Measurements from ENCODE around the gene NPAT.
"Not testable (repeated sequence)": the region's sequence is repeated elsewhere in the genome, so short reads cannot be mapped to it uniquely, and the experiment has no call there.

Gene NPAT

DNA sequence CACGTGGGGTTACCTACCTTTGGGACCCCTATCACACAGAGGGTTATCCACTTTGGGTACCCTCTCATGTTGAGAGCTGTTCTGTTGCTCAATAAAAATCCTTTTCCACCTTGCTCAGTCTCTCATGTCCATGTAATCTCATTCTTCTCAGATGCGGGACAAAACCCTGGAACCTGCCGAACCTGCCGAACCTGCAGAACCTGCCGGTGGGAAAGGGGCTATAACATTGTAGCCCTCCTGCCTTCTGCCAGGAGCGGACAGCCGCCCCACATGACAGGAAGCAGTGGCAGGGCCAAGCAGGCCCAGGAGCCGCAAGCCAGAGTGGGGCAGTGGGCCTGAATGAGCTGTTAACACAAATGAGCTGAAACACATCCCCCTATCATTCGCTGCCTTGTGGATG is 18.1 kb downstream of the NPAT start:
- Histone ChIP-seq H3K4me3 (ENCODE audit: low read depth, low read length) (no peak overlapping the region), H3K36me3 (ENCODE audit: insufficient read depth, low read length) (peaks cover 60% of the 10 kb centered on the region), H3K79me2 (ENCODE audit: control insufficient read depth, insufficient read depth, low read length, unreplicated experiment) (peaks cover 55% of the 10 kb centered on the region), H3K4me1 (ENCODE audit: control insufficient read depth, insufficient read depth, low read length, unreplicated experiment) (peaks cover 16% of the 10 kb centered on the region), H2AFZ (ENCODE audit: low read length, unreplicated experiment) (no peak overlapping the region), H3K27me3 (ENCODE audit: insufficient read depth, low read length) (no peaks in the 10 kb centered on the region), H3K27ac (ENCODE audit: low read depth, low read length) (no peak overlapping the region)

DNA sequence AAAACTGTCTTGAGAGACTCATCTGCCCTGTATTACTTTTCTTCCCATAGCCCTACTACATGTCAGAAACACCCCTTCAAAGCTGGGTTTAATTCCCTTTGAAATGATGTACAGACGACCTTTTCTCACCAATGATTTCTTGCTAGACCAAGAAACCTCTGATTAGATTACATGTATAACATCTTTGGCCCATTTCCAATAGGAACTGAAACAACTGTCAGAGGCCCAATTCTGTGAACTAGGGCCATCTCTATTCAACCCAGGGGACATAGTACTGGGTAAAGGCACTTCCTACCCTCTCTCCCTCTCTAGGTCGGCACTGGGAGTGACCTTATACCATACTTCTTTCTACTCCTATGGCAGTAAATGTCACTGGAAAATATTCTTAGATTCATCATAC is 19.4 kb downstream of the NPAT start:
- H3K79me2 ChIP-seq (ENCODE audit: control insufficient read depth, insufficient read depth, low read length, unreplicated experiment), result peaks cover 54% of the 10 kb centered on the region

DNA sequence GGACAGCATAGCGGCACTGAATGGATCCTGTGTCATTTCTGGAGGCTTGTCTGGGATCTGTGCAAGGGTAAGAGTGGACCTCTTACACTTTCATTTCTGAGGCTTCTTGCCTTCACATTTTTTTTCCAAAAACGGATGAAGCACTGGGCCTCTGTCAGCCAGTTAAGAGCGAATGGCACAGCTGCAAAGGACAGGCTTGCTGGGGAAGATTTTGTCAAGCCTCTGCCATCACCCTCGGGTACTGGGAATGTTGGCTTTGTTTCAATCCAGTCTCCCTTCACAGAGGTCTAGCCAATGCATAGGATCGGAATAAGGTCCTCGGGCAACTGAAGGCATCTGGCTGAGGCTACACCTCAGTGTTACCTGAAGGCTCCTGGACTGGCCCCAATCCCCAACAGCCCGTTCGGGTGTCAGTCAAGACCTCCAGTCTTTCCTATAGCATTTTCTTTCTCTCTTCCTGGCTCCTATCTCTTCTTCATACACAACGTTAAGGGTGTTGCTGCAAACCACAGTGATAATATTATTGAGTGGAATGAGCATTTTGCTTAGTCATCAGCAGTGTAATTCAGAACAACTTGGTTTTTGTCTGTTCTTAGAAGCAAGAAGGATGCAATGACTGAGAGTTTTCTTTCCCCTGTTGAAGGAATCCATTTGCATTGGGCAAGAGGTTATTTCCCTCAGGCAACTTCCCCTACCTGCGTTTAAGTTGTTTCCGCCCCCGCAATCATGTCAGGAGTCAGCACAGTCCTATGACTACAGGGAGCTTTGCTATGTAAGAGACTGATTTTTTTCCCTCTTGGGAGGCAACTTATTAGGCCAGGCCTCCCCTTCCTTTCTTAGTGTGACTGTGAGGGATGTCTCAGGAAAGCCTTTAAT is 22.8 kb downstream of the NPAT start:
- peaks cover 39% of the 10 kb centered on the region for H3K79me2 ChIP-seq (ENCODE audit: control insufficient read depth, insufficient read depth, low read length, unreplicated experiment)
- H3K4me3 ChIP-seq (ENCODE audit: low read depth, low read length), result no peak overlapping the region
- H3K4me1 ChIP-seq (ENCODE audit: control insufficient read depth, insufficient read depth, low read length, unreplicated experiment), result peaks cover 16% of the 10 kb centered on the region
- no peaks in the 10 kb centered on the region for H3K27me3 ChIP-seq (ENCODE audit: insufficient read depth, low read length)
- H2AFZ ChIP-seq (ENCODE audit: low read length, unreplicated experiment), result no peak overlapping the region
- H3K36me3 ChIP-seq (ENCODE audit: insufficient read depth, low read length), result peaks cover 34% of the 10 kb centered on the region
- H3K27ac ChIP-seq (ENCODE audit: low read depth, low read length), result peak overlapping the region; percentile 58

More for the DNA sequence above, 19.4 kb downstream of the NPAT start:
- peaks cover 50% of the 10 kb centered on the region for H3K36me3 ChIP-seq (ENCODE audit: insufficient read depth, low read length)
- H2AFZ ChIP-seq (ENCODE audit: low read length, unreplicated experiment), result no peak overlapping the region
- no peaks in the 10 kb centered on the region for H3K27me3 ChIP-seq (ENCODE audit: insufficient read depth, low read length)
- peaks cover 16% of the 10 kb centered on the region for H3K4me1 ChIP-seq (ENCODE audit: control insufficient read depth, insufficient read depth, low read length, unreplicated experiment)
- no peak overlapping the region for H3K4me3 ChIP-seq (ENCODE audit: low read depth, low read length)
- H3K27ac ChIP-seq (ENCODE audit: low read depth, low read length), result no peak overlapping the region

GRCh38 chr11:108198833-108199232 is 23.6 kb downstream of the NPAT start:
- H3K79me2 ChIP-seq (ENCODE audit: control insufficient read depth, insufficient read depth, low read length, unreplicated experiment), result peaks cover 32% of the 10 kb centered on the region
- no peak overlapping the region for H3K4me3 ChIP-seq (ENCODE audit: low read depth, low read length)
- H3K36me3 ChIP-seq (ENCODE audit: insufficient read depth, low read length), result peaks cover 25% of the 10 kb centered on the region
- H2AFZ ChIP-seq (ENCODE audit: low read length, unreplicated experiment), result no peak overlapping the region
- peaks cover 16% of the 10 kb centered on the region for H3K4me1 ChIP-seq (ENCODE audit: control insufficient read depth, insufficient read depth, low read length, unreplicated experiment)
- H3K27ac ChIP-seq (ENCODE audit: low read depth, low read length), result no peak overlapping the region
- no peaks in the 10 kb centered on the region for H3K27me3 ChIP-seq (ENCODE audit: insufficient read depth, low read length)

GRCh38 chr11:108197351-108197750 is 25.1 kb downstream of the NPAT start:
- Histone ChIP-seq H3K27ac (ENCODE audit: low read depth, low read length) (no peak overlapping the region), H2AFZ (ENCODE audit: low read length, unreplicated experiment) (no peak overlapping the region), H3K4me1 (ENCODE audit: control insufficient read depth, insufficient read depth, low read length, unreplicated experiment) (peaks cover 16% of the 10 kb centered on the region), H3K36me3 (ENCODE audit: insufficient read depth, low read length) (peaks cover 18% of the 10 kb centered on the region; the same call in 1 of the 2 replicates), H3K79me2 (ENCODE audit: control insufficient read depth, insufficient read depth, low read length, unreplicated experiment) (peaks cover 25% of the 10 kb centered on the region), H3K4me3 (ENCODE audit: low read depth, low read length) (no peak overlapping the region), H3K27me3 (ENCODE audit: insufficient read depth, low read length) (no peaks in the 10 kb centered on the region)

GRCh38 chr11:108196901-108197300 is 25.5 kb downstream of the NPAT start:
- Histone ChIP-seq H3K27me3 (ENCODE audit: insufficient read depth, low read length) (no peaks in the 10 kb centered on the region), H3K4me1 (ENCODE audit: control insufficient read depth, insufficient read depth, low read length, unreplicated experiment) (peaks cover 16% of the 10 kb centered on the region), H3K27ac (ENCODE audit: low read depth, low read length) (no peak overlapping the region), H3K36me3 (ENCODE audit: insufficient read depth, low read length) (peaks cover 18% of the 10 kb centered on the region; the same call in 1 of the 2 replicates), H2AFZ (ENCODE audit: low read length, unreplicated experiment) (no peak overlapping the region), H3K79me2 (ENCODE audit: control insufficient read depth, insufficient read depth, low read length, unreplicated experiment) (peaks cover 23% of the 10 kb centered on the region), H3K4me3 (ENCODE audit: low read depth, low read length) (no peak overlapping the region)

GRCh38 chr11:108193725-108194124 is 28.7 kb downstream of the NPAT start:
- no peaks in the 10 kb centered on the region for H3K4me1 ChIP-seq (ENCODE audit: control insufficient read depth, insufficient read depth, low read length, unreplicated experiment)
- H2AFZ ChIP-seq (ENCODE audit: low read length, unreplicated experiment), result no peak overlapping the region
- H3K36me3 ChIP-seq (ENCODE audit: insufficient read depth, low read length), result peaks cover 24% of the 10 kb centered on the region; the same call in 1 of the 2 replicates
- H3K27ac ChIP-seq (ENCODE audit: low read depth, low read length), result no peak overlapping the region
- H3K79me2 ChIP-seq (ENCODE audit: control insufficient read depth, insufficient read depth, low read length, unreplicated experiment), result peaks cover 10% of the 10 kb centered on the region
- no peak overlapping the region for H3K4me3 ChIP-seq (ENCODE audit: low read depth, low read length)
- H3K27me3 ChIP-seq (ENCODE audit: insufficient read depth, low read length), result no peaks in the 10 kb centered on the region

- peaks cover 23% of the 10 kb centered on the region for H3K36me3 ChIP-seq (ENCODE audit: insufficient read depth, low read length)
- no peaks in the 10 kb centered on the region for H3K4me1 ChIP-seq (ENCODE audit: control insufficient read depth, insufficient read depth, low read length, unreplicated experiment)
- H3K79me2 ChIP-seq (ENCODE audit: control insufficient read depth, insufficient read depth, low read length, unreplicated experiment), result no peaks in the 10 kb centered on the region
- no peak overlapping the region for H3K4me3 ChIP-seq (ENCODE audit: low read depth, low read length)
- H2AFZ ChIP-seq (ENCODE audit: low read length, unreplicated experiment), result no peak overlapping the region
- no peak overlapping the region for H3K27ac ChIP-seq (ENCODE audit: low read depth, low read length)
- no peaks in the 10 kb centered on the region for H3K27me3 ChIP-seq (ENCODE audit: insufficient read depth, low read length)
These were observed 44.9 kb downstream of the NPAT start for GRCh38 chr11:108177570-108177969.

DNA sequence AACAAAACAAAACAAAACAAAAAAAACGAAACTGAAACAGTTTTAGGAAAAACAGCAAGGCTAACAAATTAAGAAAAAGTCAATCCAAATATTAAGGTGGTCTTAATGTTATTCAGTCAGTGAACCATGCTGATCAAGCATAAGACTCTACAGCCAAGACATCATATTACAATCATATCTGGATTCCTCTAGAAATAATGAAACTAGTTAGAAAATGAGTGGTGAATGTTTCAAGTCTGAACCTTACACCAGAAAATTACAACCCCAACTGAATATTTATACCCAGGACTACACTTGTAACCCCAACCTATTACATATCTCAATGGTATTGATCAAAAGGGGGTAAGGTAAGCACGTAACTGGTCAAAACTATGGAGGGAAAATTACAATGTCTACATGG is 52.3 kb downstream of the NPAT start:
- Histone ChIP-seq H2AFZ (ENCODE audit: low read length, unreplicated experiment) (no peak overlapping the region), H3K79me2 (ENCODE audit: control insufficient read depth, insufficient read depth, low read length, unreplicated experiment) (no peaks in the 10 kb centered on the region), H3K27me3 (ENCODE audit: insufficient read depth, low read length) (no peaks in the 10 kb centered on the region), H3K27ac (ENCODE audit: low read depth, low read length) (no peak overlapping the region), H3K4me1 (ENCODE audit: control insufficient read depth, insufficient read depth, low read length, unreplicated experiment) (no peaks in the 10 kb centered on the region), H3K4me3 (ENCODE audit: low read depth, low read length) (peak overlapping the region; percentile 69), H3K36me3 (ENCODE audit: insufficient read depth, low read length) (peaks cover 31% of the 10 kb centered on the region)

DNA sequence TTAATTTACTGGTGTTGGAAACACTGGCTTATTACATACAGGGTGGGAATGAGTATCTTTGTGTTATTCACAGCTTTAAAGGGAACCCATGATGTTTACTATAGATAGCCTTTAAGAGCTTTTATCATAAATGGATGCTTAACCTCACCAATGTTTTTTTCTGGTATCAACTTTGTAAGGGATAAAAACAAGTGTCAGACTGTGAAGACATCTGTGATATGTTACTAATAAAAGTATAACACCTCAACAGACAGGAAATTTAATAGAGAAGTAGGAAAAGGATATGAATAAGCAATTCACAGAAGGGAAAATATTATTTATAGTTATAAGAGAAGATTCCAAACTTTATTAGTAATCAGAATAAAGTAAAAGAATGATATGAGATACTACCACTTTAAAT is 54.8 kb downstream of the NPAT start:
- no peak overlapping the region for H3K4me3 ChIP-seq (ENCODE audit: low read depth, low read length)
- H3K27me3 ChIP-seq (ENCODE audit: insufficient read depth, low read length), result no peaks in the 10 kb centered on the region
- no peak overlapping the region for H3K27ac ChIP-seq (ENCODE audit: low read depth, low read length)
- no peaks in the 10 kb centered on the region for H3K4me1 ChIP-seq (ENCODE audit: control insufficient read depth, insufficient read depth, low read length, unreplicated experiment)
- H3K79me2 ChIP-seq (ENCODE audit: control insufficient read depth, insufficient read depth, low read length, unreplicated experiment), result no peaks in the 10 kb centered on the region
- peaks cover 31% of the 10 kb centered on the region for H3K36me3 ChIP-seq (ENCODE audit: insufficient read depth, low read length)
- H2AFZ ChIP-seq (ENCODE audit: low read length, unreplicated experiment), result no peak overlapping the region

DNA sequence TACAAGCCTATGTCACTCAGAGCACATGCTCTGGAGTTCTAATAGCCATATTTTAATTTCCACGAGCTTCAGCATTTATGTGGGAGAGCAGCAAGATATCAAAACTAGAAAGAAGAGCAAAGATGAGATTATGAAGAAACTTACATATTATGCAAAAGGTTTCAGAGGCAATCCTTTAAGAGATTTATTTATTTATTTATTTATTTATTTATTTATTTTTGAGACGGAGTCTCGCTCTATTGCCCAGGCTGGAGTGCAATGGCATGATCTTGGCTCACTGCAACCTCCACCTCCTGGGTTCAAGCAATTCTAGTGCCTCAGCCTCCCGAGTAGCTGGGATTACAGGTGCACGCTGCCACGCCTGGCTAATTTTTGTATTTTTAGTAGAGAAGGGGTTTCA is 59.6 kb downstream of the NPAT start:
- H2AFZ ChIP-seq (ENCODE audit: low read length, unreplicated experiment); H3K4me3 ChIP-seq (ENCODE audit: low read depth, low read length); H3K27me3 ChIP-seq (ENCODE audit: insufficient read depth, low read length); H3K79me2 ChIP-seq (ENCODE audit: control insufficient read depth, insufficient read depth, low read length, unreplicated experiment); H3K4me1 ChIP-seq (ENCODE audit: control insufficient read depth, insufficient read depth, low read length, unreplicated experiment); H3K27ac ChIP-seq (ENCODE audit: low read depth, low read length): not testable (repeated sequence)
- H3K36me3 ChIP-seq (ENCODE audit: insufficient read depth, low read length), result peaks cover 37% of the 10 kb centered on the region

All from ACC112 (cell line).